ENCODE results near the gene LCP2.

DNA sequence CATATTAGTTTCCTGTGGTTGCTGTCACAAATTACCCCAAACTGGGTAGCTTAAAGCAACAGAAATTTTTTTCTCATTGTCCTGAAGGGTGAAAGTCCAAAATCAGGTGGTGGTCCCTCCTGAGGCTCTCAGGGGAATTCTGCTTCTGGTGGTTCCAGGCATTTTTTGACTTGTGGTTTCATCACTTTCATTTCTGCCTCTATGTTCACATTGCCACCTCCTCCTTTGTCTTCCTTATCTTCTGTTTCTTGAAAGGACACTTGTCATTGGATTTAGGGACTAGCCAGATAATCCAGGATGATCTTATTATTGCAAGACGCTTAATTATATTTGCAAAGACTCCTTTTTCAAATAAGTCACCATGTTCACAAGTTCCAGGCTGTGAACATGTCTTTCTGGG lies 48.4 kb upstream of the LCP2 start:
- TF ChIP-seq, protein P1, sequence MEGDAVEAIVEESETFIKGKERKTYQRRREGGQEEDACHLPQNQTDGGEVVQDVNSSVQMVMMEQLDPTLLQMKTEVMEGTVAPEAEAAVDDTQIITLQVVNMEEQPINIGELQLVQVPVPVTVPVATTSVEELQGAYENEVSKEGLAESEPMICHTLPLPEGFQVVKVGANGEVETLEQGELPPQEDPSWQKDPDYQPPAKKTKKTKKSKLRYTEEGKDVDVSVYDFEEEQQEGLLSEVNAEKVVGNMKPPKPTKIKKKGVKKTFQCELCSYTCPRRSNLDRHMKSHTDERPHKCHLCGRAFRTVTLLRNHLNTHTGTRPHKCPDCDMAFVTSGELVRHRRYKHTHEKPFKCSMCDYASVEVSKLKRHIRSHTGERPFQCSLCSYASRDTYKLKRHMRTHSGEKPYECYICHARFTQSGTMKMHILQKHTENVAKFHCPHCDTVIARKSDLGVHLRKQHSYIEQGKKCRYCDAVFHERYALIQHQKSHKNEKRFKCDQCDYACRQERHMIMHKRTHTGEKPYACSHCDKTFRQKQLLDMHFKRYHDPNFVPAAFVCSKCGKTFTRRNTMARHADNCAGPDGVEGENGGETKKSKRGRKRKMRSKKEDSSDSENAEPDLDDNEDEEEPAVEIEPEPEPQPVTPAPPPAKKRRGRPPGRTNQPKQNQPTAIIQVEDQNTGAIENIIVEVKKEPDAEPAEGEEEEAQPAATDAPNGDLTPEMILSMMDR (IDR thresholded peaks at IDR 0.05; ENCODE audit: insufficient read depth, low read length), result no peak
- TF ChIP-seq, protein P2, sequence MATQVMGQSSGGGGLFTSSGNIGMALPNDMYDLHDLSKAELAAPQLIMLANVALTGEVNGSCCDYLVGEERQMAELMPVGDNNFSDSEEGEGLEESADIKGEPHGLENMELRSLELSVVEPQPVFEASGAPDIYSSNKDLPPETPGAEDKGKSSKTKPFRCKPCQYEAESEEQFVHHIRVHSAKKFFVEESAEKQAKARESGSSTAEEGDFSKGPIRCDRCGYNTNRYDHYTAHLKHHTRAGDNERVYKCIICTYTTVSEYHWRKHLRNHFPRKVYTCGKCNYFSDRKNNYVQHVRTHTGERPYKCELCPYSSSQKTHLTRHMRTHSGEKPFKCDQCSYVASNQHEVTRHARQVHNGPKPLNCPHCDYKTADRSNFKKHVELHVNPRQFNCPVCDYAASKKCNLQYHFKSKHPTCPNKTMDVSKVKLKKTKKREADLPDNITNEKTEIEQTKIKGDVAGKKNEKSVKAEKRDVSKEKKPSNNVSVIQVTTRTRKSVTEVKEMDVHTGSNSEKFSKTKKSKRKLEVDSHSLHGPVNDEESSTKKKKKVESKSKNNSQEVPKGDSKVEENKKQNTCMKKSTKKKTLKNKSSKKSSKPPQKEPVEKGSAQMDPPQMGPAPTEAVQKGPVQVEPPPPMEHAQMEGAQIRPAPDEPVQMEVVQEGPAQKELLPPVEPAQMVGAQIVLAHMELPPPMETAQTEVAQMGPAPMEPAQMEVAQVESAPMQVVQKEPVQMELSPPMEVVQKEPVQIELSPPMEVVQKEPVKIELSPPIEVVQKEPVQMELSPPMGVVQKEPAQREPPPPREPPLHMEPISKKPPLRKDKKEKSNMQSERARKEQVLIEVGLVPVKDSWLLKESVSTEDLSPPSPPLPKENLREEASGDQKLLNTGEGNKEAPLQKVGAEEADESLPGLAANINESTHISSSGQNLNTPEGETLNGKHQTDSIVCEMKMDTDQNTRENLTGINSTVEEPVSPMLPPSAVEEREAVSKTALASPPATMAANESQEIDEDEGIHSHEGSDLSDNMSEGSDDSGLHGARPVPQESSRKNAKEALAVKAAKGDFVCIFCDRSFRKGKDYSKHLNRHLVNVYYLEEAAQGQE (IDR thresholded peaks at IDR 0.05; ENCODE audit: insufficient replicate concordance, low read depth), result no peak
- no peak for TF ChIP-seq POLR2AphosphoS5 (IDR thresholded peaks at IDR 0.05; ENCODE audit: low read depth)
- TF ChIP-seq GABPA (IDR thresholded peaks at IDR 0.05; ENCODE audit: low read depth), result no peak
